Endothelial cell of umbilical vein (primary cell): ENCODE results near the gene C6orf132. TPM values are rescaled to one million over a fixed set of nuclear protein-coding genes. Genes with fewer than 3 reads are reported as not detected.

Experiments used
- BruUV-seq: library from RNA; stranded (reverse); fragments of 400-500 nt; replicated peaks from 2 replicates; lab custom pipeline; 2021; lab: Mats Ljungman, UMichigan
- CTCF ChIA-PET: fragments of 300-600, 350-600 bp; sonication (Branson Sonifier 250); formaldehyde crosslinking; loops from one replicate; lab custom pipeline; 2021; ENCODE audit warnings: antibody characterized with exemption, inconsistent platforms; lab: Charles Lee
- POLR2A ChIA-PET: fragments of 300-600, 350-600 bp; sonication (Branson Sonifier 250); formaldehyde crosslinking; loops from one replicate; lab custom pipeline; 2021; ENCODE audit warnings: antibody characterized with exemption, inconsistent platforms; lab: Charles Lee
- DNase-seq: peaks from one replicate; pipeline ENCODE4 v3.0.0-alpha.2; 2011; ENCODE audit warnings: low read depth, low spot score
- FAIRE-seq: peaks from 2 replicates; lab custom pipeline; 2011; peaks lifted over from hg19 to GRCh38; lab: Jason Lieb, UNC
- H2AFZ ChIP-seq: 2 replicates; pipeline ENCODE4 v1.6.0; 2012; ENCODE audit warnings: low read depth, low read length, control low read depth, inconsistent platforms
- H3K27ac ChIP-seq: 2 replicates; pipeline ENCODE4 v1.5.1; 2011; ENCODE audit warnings: low read depth, mild to moderate bottlenecking, control low read depth, low read length, moderate library complexity; ENCODE audit not compliant: insufficient read depth
- H3K27me3 ChIP-seq, 2 experiments: 2 replicates each; pipeline versions ENCODE4 v1.6.0 to v1.6.1; 2011; ENCODE audit warnings: low read length in 2 of 2, mixed read lengths in 1 of 2; ENCODE audit not compliant: control insufficient read depth in 2 of 2, insufficient read depth in 2 of 2
- H3K36me3 ChIP-seq, 2 experiments: 2 replicates in 1 of 2; 3 replicates in 1 of 2; pipeline ENCODE4 v1.5.1; 2011; ENCODE audit warnings: low read length in 2 of 2, mild to moderate bottlenecking in 1 of 2, moderate library complexity in 1 of 2; ENCODE audit not compliant: control insufficient read depth in 2 of 2, insufficient read depth in 2 of 2; ENCODE audit errors: extremely low read depth in 1 of 2
- H3K4me1 ChIP-seq: 3 replicates; pipeline ENCODE4 v1.5.1; 2011; ENCODE audit warnings: mild to moderate bottlenecking, low read length; ENCODE audit not compliant: control insufficient read depth, insufficient read depth; ENCODE audit errors: extremely low read depth
- H3K4me2 ChIP-seq: 2 replicates; pipeline ENCODE4 v1.6.1; 2011; ENCODE audit warnings: low read length, control low read depth, mixed read lengths; ENCODE audit not compliant: insufficient read depth
- H3K4me3 ChIP-seq, 3 experiments: fragments of 200-600 bp in 1 of 3; sonication (generic), shearing (Covaris generic) in 1 of 3; replicated peaks in 1 of 3; 2 replicates each; pipeline ENCODE4 v1.5.1; 2011 to 2016; ENCODE audit warnings: control low read depth in 3 of 3, low read length in 3 of 3, mild to moderate bottlenecking in 2 of 3, inconsistent platforms in 1 of 3, low read depth in 1 of 3, moderate library complexity in 1 of 3; ENCODE audit not compliant: insufficient read depth in 1 of 3
- H3K79me2 ChIP-seq: 2 replicates; pipeline ENCODE4 v1.6.0; 2012; ENCODE audit warnings: low read length, inconsistent platforms; ENCODE audit not compliant: control insufficient read depth, insufficient read depth
- H3K9ac ChIP-seq: replicated peaks from 2 replicates; pipeline ENCODE3; 2011; ENCODE audit warnings: low read length, control low read depth; ENCODE audit not compliant: insufficient read depth; ENCODE audit errors: extremely low read depth
- H3K9me1 ChIP-seq: replicated peaks from 3 replicates; pipeline ENCODE4 v1.6.0; 2011; ENCODE audit warnings: mild to moderate bottlenecking, low read length; ENCODE audit not compliant: control insufficient read depth, insufficient read depth; ENCODE audit errors: extremely low read depth
- H3K9me3 ChIP-seq: replicated peaks from 2 replicates; pipeline ENCODE4 v1.5.1; 2012; ENCODE audit warnings: low read length, inconsistent platforms; ENCODE audit not compliant: control insufficient read depth, insufficient read depth
- H4K20me1 ChIP-seq: replicated peaks from 2 replicates; pipeline ENCODE3; 2011; ENCODE audit warnings: mild to moderate bottlenecking, low read length; ENCODE audit not compliant: control insufficient read depth, insufficient read depth; ENCODE audit errors: extremely low read depth
- CTCF ChIP-seq, 2 donors: IDR thresholded peaks; 1 replicate in 1 of 2; 2 replicates in 1 of 2; pipeline ENCODE4 v1.5.1; 2011; ENCODE audit warnings: low read length in 2 of 2, mild to moderate bottlenecking in 2 of 2, moderate library complexity in 2 of 2, control low read depth in 1 of 2, inconsistent platforms in 1 of 2, low read depth in 1 of 2; ENCODE audit not compliant: insufficient read depth in 1 of 2; ENCODE audit errors: extremely low read depth in 1 of 2
- EZH2 ChIP-seq: IDR thresholded peaks from 2 replicates; pipeline ENCODE4 v1.6.1; 2012; ENCODE audit warnings: borderline replicate concordance, low read depth, mild to moderate bottlenecking, moderate library complexity, low read length, inconsistent platforms; ENCODE audit not compliant: severe bottlenecking
- FOS ChIP-seq: IDR thresholded peaks from 2 replicates; pipeline ENCODE4 v1.6.1; 2011; ENCODE audit warnings: mild to moderate bottlenecking, low read length, moderate library complexity, borderline replicate concordance; ENCODE audit not compliant: insufficient read depth
- GATA2 ChIP-seq: IDR thresholded peaks from 2 replicates; pipeline ENCODE4 v1.7.0; 2011; ENCODE audit warnings: low read depth, mild to moderate bottlenecking, moderate library complexity, mixed read lengths, low read length; ENCODE audit not compliant: insufficient read length, insufficient read depth
- JUN ChIP-seq: IDR thresholded peaks from 2 replicates; pipeline ENCODE4 v1.6.1; 2011; ENCODE audit warnings: borderline replicate concordance, low read depth; ENCODE audit not compliant: insufficient read length, insufficient read depth
- MAX ChIP-seq: IDR thresholded peaks from 2 replicates; pipeline ENCODE4 v1.6.1; 2011; ENCODE audit not compliant: insufficient read depth, insufficient read length
- MYC ChIP-seq: IDR thresholded peaks from one replicate; pipeline ENCODE4 v1.6.1; 2011; ENCODE audit warnings: mild to moderate bottlenecking, low read depth, low read length
- POLR2A ChIP-seq: IDR thresholded peaks from 2 replicates; pipeline ENCODE4 v1.6.1; 2012; ENCODE audit warnings: low read depth, mild to moderate bottlenecking, control low read depth, low read length
- POLR2AphosphoS5 ChIP-seq: IDR thresholded peaks from 2 replicates; pipeline ENCODE4 v1.6.1; 2012; ENCODE audit warnings: low read depth, mild to moderate bottlenecking, control low read depth, low read length, moderate library complexity; ENCODE audit not compliant: insufficient read depth
- dilution Hi-C: fragments of 300-500 bp; cut with MboI; formaldehyde crosslinking; loops from one replicate; pipeline ENCODE4 v1.15.0; 2019; ENCODE audit warnings: low sequenced_read_pairs; ENCODE audit not compliant: extremely low pct_ligation_motif_present
- intact Hi-C: fragments of 100-400 bp; cut with micrococcal nuclease; formaldehyde crosslinking; loops from one replicate; pipeline ENCODE4 v1.10.0; 2022
- polyA plus RNA-seq, 4 experiments: library from polyadenylated mRNA; depleted of rRNA in 3 of 4; stranded (reverse) in 3 of 4; unstranded in 1 of 4; fragments of >200 nt; gene quantifications; 2 replicates each; pipeline versions ENCODE4 v1.2.1 to v1.2.3, GENCODE V29; 2011 to 2012; ENCODE audit warnings: missing spikeins in 1 of 4
- total RNA-seq: library from RNA; stranded (reverse); gene quantifications from 2 replicates; pipeline ENCODE4 v1.2.3, GENCODE V29; 2021

The C6orf132 gene
- total and polyA plus RNA-seq, 2 donors (not counting 3 experiments of a cell fraction or from before 2014, with no cell fraction given) = 0.15 to 0.71 TPM

- H3K27me3 ChIP-seq = peaks cover 4 to 5% of the 10 kb centered on the region in 2 experiments
- BruUV-seq = no TSS peak
- POLR2A ChIA-PET = no interaction called here
- no peak for DNase-seq
- H3K4me2 ChIP-seq = no peak overlapping the region
- no peak overlapping the region for H3K4me3 ChIP-seq
- no peaks in the 10 kb centered on the region for H3K9me3 ChIP-seq
- no peaks in the 10 kb centered on the region for H3K9me1 ChIP-seq
- H2AFZ ChIP-seq = no peak overlapping the region
- CTCF ChIA-PET = interaction anchor here (1.0 kb wide), 1 partner anchor 391 kb away, joined by 3 read pairs; no protein-coding TSS in a partner anchor
- no peaks in the 10 kb centered on the region for H3K79me2 ChIP-seq
- no peaks in the 10 kb centered on the region for H3K4me1 ChIP-seq
- FAIRE-seq = no peak
- H3K27ac ChIP-seq = no peak overlapping the region
- H4K20me1 ChIP-seq = no peaks in the 10 kb centered on the region
- no peaks in the 10 kb centered on the region for H3K36me3 ChIP-seq
- H3K9ac ChIP-seq = no peak overlapping the region
- TF ChIP-seq CTCF (IDR thresholded peaks at IDR 0.05; ENCODE audit: extremely low read depth in 1 of 2, insufficient read depth in 1 of 2, low read depth in 1 of 2, low read length in 2 of 2) = no peak
- TF ChIP-seq MAX = no peak
- TF ChIP-seq MYC = no peak
- TF ChIP-seq FOS = no peak
- TF ChIP-seq GATA2 = no peak
- no peak for TF ChIP-seq JUN
- no peak for TF ChIP-seq EZH2
- TF ChIP-seq POLR2AphosphoS5 = no peak
- TF ChIP-seq POLR2A = no peak
- intact Hi-C loops (no loop called here), dilution Hi-C loops (no loop called here)
These were observed 14.2 kb upstream of the C6orf132 start for GRCh38 chr6:42156638-42157037.
